Stomach (tissue), 4 donors: ENCODE measurements around the gene PTGR1.

Experiments used
- EP300 ChIP-seq: sonication (generic); formaldehyde crosslinking; IDR thresholded peaks from one replicate; pipeline ENCODE4 v1.6.1; 2017; ENCODE audit warnings: antibody characterized with exemption
- POLR2A ChIP-seq, 4 donors: fragments of 450-650 bp; IDR thresholded peaks; one replicate each; pipeline ENCODE4 v1.6.1; 2016; ENCODE audit warnings: antibody characterized with exemption in 4 of 4, control low read depth in 2 of 4, mild to moderate bottlenecking in 1 of 4, moderate library complexity in 1 of 4
- POLR2AphosphoS5 ChIP-seq, 3 donors: sonication (generic); formaldehyde crosslinking; IDR thresholded peaks; one replicate each; pipeline ENCODE4 v1.6.1; 2016; ENCODE audit warnings: antibody characterized with exemption in 3 of 3
- TF ChIP-seq, protein P1 (sequence below), 7 experiments: fragments of 450-650 bp in 4 of 7; fragments of 200-600 bp in 3 of 7; sonication (generic) in 3 of 7; IDR thresholded peaks; one replicate each; pipeline ENCODE4 v1.5.1; 2016 to 2019; ENCODE audit warnings: antibody characterized with exemption in 7 of 7, control low read depth in 2 of 7, mild to moderate bottlenecking in 1 of 7

DNA sequence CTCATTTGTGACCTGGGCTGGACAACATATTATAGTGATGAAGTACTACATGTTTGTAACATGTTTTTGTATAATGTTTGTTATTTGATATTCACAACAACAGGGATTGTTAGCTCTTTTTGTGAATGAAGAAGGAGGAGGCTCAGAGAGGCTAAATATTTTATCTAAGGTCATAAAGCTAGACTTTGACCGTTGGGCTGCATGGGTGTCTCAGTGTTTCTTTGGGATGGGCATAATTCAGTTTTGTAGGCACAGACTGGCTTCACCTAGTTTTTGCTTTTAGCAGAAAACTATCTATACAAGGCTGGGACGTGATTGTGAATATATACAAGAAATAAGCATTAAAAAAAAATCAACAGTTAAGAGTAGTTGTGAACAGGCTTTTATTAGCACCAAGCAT is 47.0 kb upstream of the PTGR1 start:
- TF ChIP-seq, protein P1, sequence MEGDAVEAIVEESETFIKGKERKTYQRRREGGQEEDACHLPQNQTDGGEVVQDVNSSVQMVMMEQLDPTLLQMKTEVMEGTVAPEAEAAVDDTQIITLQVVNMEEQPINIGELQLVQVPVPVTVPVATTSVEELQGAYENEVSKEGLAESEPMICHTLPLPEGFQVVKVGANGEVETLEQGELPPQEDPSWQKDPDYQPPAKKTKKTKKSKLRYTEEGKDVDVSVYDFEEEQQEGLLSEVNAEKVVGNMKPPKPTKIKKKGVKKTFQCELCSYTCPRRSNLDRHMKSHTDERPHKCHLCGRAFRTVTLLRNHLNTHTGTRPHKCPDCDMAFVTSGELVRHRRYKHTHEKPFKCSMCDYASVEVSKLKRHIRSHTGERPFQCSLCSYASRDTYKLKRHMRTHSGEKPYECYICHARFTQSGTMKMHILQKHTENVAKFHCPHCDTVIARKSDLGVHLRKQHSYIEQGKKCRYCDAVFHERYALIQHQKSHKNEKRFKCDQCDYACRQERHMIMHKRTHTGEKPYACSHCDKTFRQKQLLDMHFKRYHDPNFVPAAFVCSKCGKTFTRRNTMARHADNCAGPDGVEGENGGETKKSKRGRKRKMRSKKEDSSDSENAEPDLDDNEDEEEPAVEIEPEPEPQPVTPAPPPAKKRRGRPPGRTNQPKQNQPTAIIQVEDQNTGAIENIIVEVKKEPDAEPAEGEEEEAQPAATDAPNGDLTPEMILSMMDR (IDR thresholded peaks at IDR 0.05), result no peak
- no peak for TF ChIP-seq POLR2A (IDR thresholded peaks at IDR 0.05)
- no peak for TF ChIP-seq POLR2AphosphoS5 (IDR thresholded peaks at IDR 0.05)
- no peak for TF ChIP-seq EP300
